ENCODE data around the gene MRPL23. TPM values are rescaled to one million over a fixed set of nuclear protein-coding genes. Genes with fewer than 3 reads are reported as not detected.

MRPL23 gene
- total RNA-seq, 1 experiment from 2014 or later, result 83.8 TPM

GRCh38 chr11:1947592-1948237, 583 bp downstream of the MRPL23 start:
- no TSS peak for BruUV-seq (replicated peaks)
- TF ChIP-seq EZH2 (IDR thresholded peaks at IDR 0.05; ENCODE audit: borderline replicate concordance, low read depth, low read length, poor library complexity, severe bottlenecking), result no peak
- no peak for TF ChIP-seq CTCF (conservative IDR thresholded peaks at IDR 0.05; ENCODE audit: low read depth, low read length)
- POLR2A ChIA-PET (ENCODE audit: low non-redundant PET), result no interaction called here
- CTCF ChIA-PET, result interaction anchor here (1.1 kb wide), 1 partner anchor 203 kb away, joined by 6 read pairs; no protein-coding TSS in a partner anchor
- no peak for DNase-seq (ENCODE audit: low spot score)
- no peaks in the 10 kb centered on the region for H3K4me1 ChIP-seq (ENCODE audit: insufficient read depth, low read length, poor library complexity, severe bottlenecking)
- H3K9me3 ChIP-seq (ENCODE audit: low read depth, low read length, poor library complexity, severe bottlenecking), result no peaks in the 10 kb centered on the region
- H3K4me3 ChIP-seq (ENCODE audit: low read depth, low read length, poor library complexity, severe bottlenecking), result no peak overlapping the region
- H3K36me3 ChIP-seq (ENCODE audit: insufficient read depth, low read length, poor library complexity, severe bottlenecking), result no peaks in the 10 kb centered on the region
- intact Hi-C loops (cut with micrococcal nuclease; ENCODE audit: unreplicated experiment), result no loop called here
- no peak overlapping the region for H3K27ac ChIP-seq (ENCODE audit: low read depth, low read length, poor library complexity, severe bottlenecking)
- H3K27me3 ChIP-seq (replicated peaks; ENCODE audit: insufficient read depth, low read depth, low read length, poor library complexity), result no peaks in the 10 kb centered on the region

GRCh38 chr11:1948389-1948788, 1.3 kb downstream of the MRPL23 start:
- TF ChIP-seq CTCF (conservative IDR thresholded peaks at IDR 0.05; ENCODE audit: low read depth, low read length) (no peak), EZH2 (IDR thresholded peaks at IDR 0.05; ENCODE audit: borderline replicate concordance, low read depth, low read length, poor library complexity, severe bottlenecking) (no peak)
- POLR2A ChIA-PET (ENCODE audit: low non-redundant PET), result no interaction called here

GRCh38 chr11:1949302-1949701, 2.2 kb downstream of the MRPL23 start:
- DNase-seq (ENCODE audit: low spot score), result no peak
- ChIA-PET POLR2A (ENCODE audit: low non-redundant PET) (no interaction called here), CTCF (interaction anchor here (0.9 to 1.0 kb wide), 2 partner anchors 202 to 297 kb away, joined by 3 read pairs; no protein-coding TSS in a partner anchor)
- intact Hi-C loops (cut with micrococcal nuclease; ENCODE audit: unreplicated experiment), result no loop called here
- Histone ChIP-seq H3K4me1 (ENCODE audit: insufficient read depth, low read length, poor library complexity, severe bottlenecking) (no peaks in the 10 kb centered on the region), H3K9me3 (ENCODE audit: low read depth, low read length, poor library complexity, severe bottlenecking) (no peaks in the 10 kb centered on the region), H3K27me3 (replicated peaks; ENCODE audit: insufficient read depth, low read depth, low read length, poor library complexity) (no peaks in the 10 kb centered on the region), H3K36me3 (ENCODE audit: insufficient read depth, low read length, poor library complexity, severe bottlenecking) (no peaks in the 10 kb centered on the region), H3K27ac (ENCODE audit: low read depth, low read length, poor library complexity, severe bottlenecking) (no peak overlapping the region), H3K4me3 (ENCODE audit: low read depth, low read length, poor library complexity, severe bottlenecking) (no peak overlapping the region)
- TF ChIP-seq CTCF (conservative IDR thresholded peaks at IDR 0.05; ENCODE audit: low read depth, low read length), result no peak
- no TSS peak for BruUV-seq (replicated peaks)

More at GRCh38 chr11:1948389-1948788, 1.3 kb downstream of the MRPL23 start:
- BruUV-seq (replicated peaks), result no TSS peak
- CTCF ChIA-PET, result interaction anchor here (0.6 to 1.0 kb wide), 3 partner anchors 203 to 426 kb away, joined by 3 to 5 read pairs (median 3); no protein-coding TSS in a partner anchor
- no peaks in the 10 kb centered on the region for H3K9me3 ChIP-seq (ENCODE audit: low read depth, low read length, poor library complexity, severe bottlenecking)
- no peak overlapping the region for H3K27ac ChIP-seq (ENCODE audit: low read depth, low read length, poor library complexity, severe bottlenecking)
- H3K4me3 ChIP-seq (ENCODE audit: low read depth, low read length, poor library complexity, severe bottlenecking), result no peak overlapping the region
- H3K27me3 ChIP-seq (replicated peaks; ENCODE audit: insufficient read depth, low read depth, low read length, poor library complexity), result no peaks in the 10 kb centered on the region
- no peaks in the 10 kb centered on the region for H3K4me1 ChIP-seq (ENCODE audit: insufficient read depth, low read length, poor library complexity, severe bottlenecking)
- no peaks in the 10 kb centered on the region for H3K36me3 ChIP-seq (ENCODE audit: insufficient read depth, low read length, poor library complexity, severe bottlenecking)
- intact Hi-C loops (cut with micrococcal nuclease; ENCODE audit: unreplicated experiment), result no loop called here
- no peak for DNase-seq (ENCODE audit: low spot score)
